Measurements from ENCODE around the gene BTBD6. TPM values are rescaled to one million over a fixed set of nuclear protein-coding genes. Genes with fewer than 3 reads are reported as not detected.

BTBD6 gene
- total and polyA plus RNA-seq, 2 of the 8 experiments (the other 6 are each of a cell fraction or from before 2014, with no cell fraction given), result 10.1 to 10.2 TPM

GRCh38 chr14:105240811-105241576, 7.3 kb upstream of the BTBD6 start (continued):
- TF ChIP-seq SUZ12 (IDR thresholded peaks at IDR 0.05; ENCODE audit: low read length), result no peak
- TF ChIP-seq RFX5 (IDR thresholded peaks at IDR 0.05; ENCODE audit: borderline replicate concordance, low read depth, low read length), result no peak
- TF ChIP-seq GABPA (IDR thresholded peaks at IDR 0.05; ENCODE audit: borderline replicate concordance, insufficient read depth, low read length), result no peak

Data from H1 (cell line).